Caco-2 (cell line): ENCODE results near the gene KIR3DL3. TPM values are rescaled to one million over a fixed set of nuclear protein-coding genes. Genes with fewer than 3 reads are reported as not detected.
"Not testable (repeated sequence)": the region's sequence is repeated elsewhere in the genome, so short reads cannot be mapped to it uniquely, and the experiment has no call there.

Source experiments
- BruUV-seq: library from RNA; stranded (reverse); fragments of 400-500 nt; replicated peaks from 2 replicates; lab custom pipeline; 2021; lab: Mats Ljungman, UMichigan
- CTCF ChIA-PET: fragments of 300-600 bp; sonication (Branson Sonifier 250); formaldehyde crosslinking; loops from one replicate; lab custom pipeline; 2022; ENCODE audit warnings: antibody characterized with exemption; lab: Charles Lee
- POLR2A ChIA-PET: fragments of 300-600 bp; sonication (Branson Sonifier 250); formaldehyde crosslinking; loops from one replicate; lab custom pipeline; 2022; ENCODE audit warnings: antibody characterized with exemption; lab: Charles Lee
- DNase-seq, 2 experiments: peaks; one replicate each; pipeline versions ENCODE4 v3.0.0 to v3.0.0-alpha.2; 2020 to 2022
- H3K27me3 ChIP-seq: replicated peaks from 2 replicates; pipeline ENCODE4 v1.6.0; 2011; ENCODE audit warnings: low read length; ENCODE audit not compliant: control insufficient read depth, insufficient read depth
- H3K36me3 ChIP-seq: 2 replicates; pipeline ENCODE4 v1.5.1; 2011; ENCODE audit warnings: low read length; ENCODE audit not compliant: control insufficient read depth, insufficient read depth
- H3K4me1 ChIP-seq: fragments of 250-450 bp; sonication (Bioruptor Pico); 2 replicates; pipeline ENCODE4 v1.5.1; 2020; ENCODE audit warnings: mild to moderate bottlenecking
- H3K4me3 ChIP-seq: 2 replicates; pipeline ENCODE4 v1.5.1; 2011; ENCODE audit warnings: low read depth, mild to moderate bottlenecking, control low read depth, low read length
- H3K9me3 ChIP-seq: fragments of 250-450 bp; sonication (Bioruptor Pico); 2 replicates; pipeline ENCODE4 v1.5.1; 2020; ENCODE audit warnings: mild to moderate bottlenecking, moderate library complexity
- H3K27ac Mint-ChIP-seq: one replicate; pipeline ENCODE4 v1.8.0; 2022; ENCODE audit warnings: mixed read lengths; ENCODE audit not compliant: unreplicated experiment
- H3K27me3 Mint-ChIP-seq: one replicate; pipeline ENCODE4 v1.8.0; 2022; ENCODE audit warnings: mixed read lengths; ENCODE audit not compliant: insufficient read depth, unreplicated experiment
- H3K36me3 Mint-ChIP-seq: one replicate; pipeline ENCODE4 v1.8.0; 2022; ENCODE audit warnings: mild to moderate bottlenecking, mixed read lengths; ENCODE audit not compliant: insufficient read depth, unreplicated experiment
- H3K4me1 Mint-ChIP-seq: one replicate; pipeline ENCODE4 v1.8.0; 2022; ENCODE audit warnings: low read depth, mixed read lengths; ENCODE audit not compliant: unreplicated experiment
- H3K4me3 Mint-ChIP-seq: one replicate; pipeline ENCODE4 v1.8.0; 2022; ENCODE audit warnings: mild to moderate bottlenecking, moderate library complexity, mixed read lengths; ENCODE audit not compliant: unreplicated experiment
- H3K9me3 Mint-ChIP-seq: one replicate; pipeline ENCODE4 v1.8.0; 2022; ENCODE audit warnings: mixed read lengths; ENCODE audit not compliant: unreplicated experiment
- CTCF ChIP-seq, 2 experiments: fragments of 200-600 bp in 1 of 2; IDR thresholded peaks; 1 replicate in 1 of 2; 2 replicates in 1 of 2; pipeline versions ENCODE4 v1.5.1 to v1.8.0; 2011 to 2022; ENCODE audit warnings: antibody characterized with exemption in 1 of 2, control low read depth in 1 of 2, inconsistent platforms in 1 of 2, low read depth in 1 of 2, low read length in 1 of 2, mild to moderate bottlenecking in 1 of 2, moderate library complexity in 1 of 2; ENCODE audit not compliant: insufficient read depth in 1 of 2, severe bottlenecking in 1 of 2, unreplicated experiment in 1 of 2
- intact Hi-C: fragments of 100-400 bp; cut with micrococcal nuclease; formaldehyde crosslinking; loops from one replicate; pipeline ENCODE4 v1.10.0; 2022; ENCODE audit not compliant: unreplicated experiment
- total RNA-seq: library from RNA; stranded (reverse); gene quantifications from 2 replicates; pipeline ENCODE4 v1.2.3, GENCODE V29; 2022

Gene KIR3DL3
- total RNA-seq, 1 experiment from 2014 or later: not detected

- H3K36me3 ChIP-seq: no peaks in the 10 kb centered on the region
- intact Hi-C loops: no loop called here
- H3K27me3 ChIP-seq: no peaks in the 10 kb centered on the region
- H3K9me3 ChIP-seq: no peaks in the 10 kb centered on the region
- POLR2A ChIA-PET: no interaction called here
- Mint-ChIP-seq H3K36me3 (no peaks in the 10 kb centered on the region), H3K9me3 (no peaks in the 10 kb centered on the region), H3K27ac (no peak overlapping the region), H3K4me3 (no peak overlapping the region), H3K27me3 (peaks cover 20% of the 10 kb centered on the region), H3K4me1 (no peaks in the 10 kb centered on the region)
- no peaks in the 10 kb centered on the region for H3K4me1 ChIP-seq
- no peak overlapping the region for H3K4me3 ChIP-seq
- no peak for TF ChIP-seq CTCF (IDR thresholded peaks at IDR 0.05; ENCODE audit: insufficient read depth in 1 of 2, low read depth in 1 of 2, low read length in 1 of 2, severe bottlenecking in 1 of 2, unreplicated experiment in 1 of 2)
- CTCF ChIA-PET: no interaction called here
- no peak for DNase-seq
- BruUV-seq: no TSS peak
Observed at GRCh38 chr19:54738715-54739114, 14.5 kb downstream of the KIR3DL3 start.

GRCh38 chr19:54739587-54740497 lies 15.6 kb downstream of the KIR3DL3 start:
- ChIA-PET POLR2A (no interaction called here), CTCF (no interaction called here)
- H3K27ac Mint-ChIP-seq: no peak overlapping the region
- peaks cover 22% of the 10 kb centered on the region for H3K27me3 Mint-ChIP-seq
- Histone ChIP-seq H3K27me3 (no peaks in the 10 kb centered on the region), H3K4me1 (no peaks in the 10 kb centered on the region), H3K36me3 (no peaks in the 10 kb centered on the region), H3K4me3 (no peak overlapping the region), H3K9me3 (no peaks in the 10 kb centered on the region)
- no peaks in the 10 kb centered on the region for H3K9me3 Mint-ChIP-seq
- H3K4me1 Mint-ChIP-seq: no peaks in the 10 kb centered on the region
- intact Hi-C loops: no loop called here
- no TSS peak for BruUV-seq
- no peak for DNase-seq
- H3K4me3 Mint-ChIP-seq: no peak overlapping the region
- no peak for TF ChIP-seq CTCF (IDR thresholded peaks at IDR 0.05; ENCODE audit: insufficient read depth in 1 of 2, low read depth in 1 of 2, low read length in 1 of 2, severe bottlenecking in 1 of 2, unreplicated experiment in 1 of 2)
- no peaks in the 10 kb centered on the region for H3K36me3 Mint-ChIP-seq

- H3K4me1 Mint-ChIP-seq, H3K36me3 Mint-ChIP-seq, H3K4me3 ChIP-seq, H3K27ac Mint-ChIP-seq, H3K4me3 Mint-ChIP-seq, intact Hi-C loops, H3K27me3 ChIP-seq, H3K9me3 ChIP-seq, H3K36me3 ChIP-seq, POLR2A ChIA-PET, H3K9me3 Mint-ChIP-seq, BruUV-seq, H3K4me1 ChIP-seq, CTCF ChIA-PET, DNase-seq: not testable (repeated sequence)
- peaks cover 14% of the 10 kb centered on the region for H3K27me3 Mint-ChIP-seq
Observed at GRCh38 chr19:54741950-54742349, 17.7 kb downstream of the KIR3DL3 start.

GRCh38 chr19:54744080-54744479 lies 19.8 kb downstream of the KIR3DL3 start:
- BruUV-seq, H3K4me3 Mint-ChIP-seq, H3K4me3 ChIP-seq, intact Hi-C loops, H3K27ac Mint-ChIP-seq, H3K36me3 ChIP-seq, CTCF ChIA-PET, H3K4me1 Mint-ChIP-seq, H3K9me3 ChIP-seq, H3K4me1 ChIP-seq, H3K9me3 Mint-ChIP-seq, H3K27me3 ChIP-seq, DNase-seq, POLR2A ChIA-PET, H3K36me3 Mint-ChIP-seq: not testable (repeated sequence)
- peaks cover 16% of the 10 kb centered on the region for H3K27me3 Mint-ChIP-seq

GRCh38 chr19:54747614-54748322 lies 23.5 kb downstream of the KIR3DL3 start:
- H3K4me3 ChIP-seq, CTCF ChIA-PET, intact Hi-C loops, H3K4me1 ChIP-seq, H3K9me3 Mint-ChIP-seq, BruUV-seq, H3K36me3 ChIP-seq, H3K27ac Mint-ChIP-seq, H3K4me3 Mint-ChIP-seq, H3K36me3 Mint-ChIP-seq, H3K9me3 ChIP-seq, POLR2A ChIA-PET, H3K4me1 Mint-ChIP-seq, H3K27me3 ChIP-seq, DNase-seq: not testable (repeated sequence)
- H3K27me3 Mint-ChIP-seq: peaks cover 11% of the 10 kb centered on the region
